HG03108 (cell line): ENCODE data around the gene CYTH1.
"Not testable (repeated sequence)": the region's sequence is repeated elsewhere in the genome, so short reads cannot be mapped to it uniquely, and the experiment has no call there.

ENCODE experiments used
- ATAC-seq: cut with Tn5 transposase; IDR thresholded peaks from one replicate; pipeline ENCODE4 v1.9.1; 2021; ENCODE audit warnings: moderate library complexity; ENCODE audit not compliant: unreplicated experiment

Gene CYTH1

GRCh38 chr17:78789663-78790181, 7.6 kb upstream of the CYTH1 start:
- ATAC-seq: no peak

GRCh38 chr17:78789149-78789662, 7.1 kb upstream of the CYTH1 start:
- no peak for ATAC-seq

GRCh38 chr17:78788451-78788850, 6.4 kb upstream of the CYTH1 start:
- no peak for ATAC-seq

GRCh38 chr17:78787444-78787843, 5.4 kb upstream of the CYTH1 start:
- ATAC-seq: no peak

- no peak for ATAC-seq
These were observed 3.6 kb upstream of the CYTH1 start for GRCh38 chr17:78785663-78786057.

- ATAC-seq: no peak
These were observed 3.1 kb upstream of the CYTH1 start for GRCh38 chr17:78785011-78785662.

- no peak for ATAC-seq
These were observed 2.3 kb upstream of the CYTH1 start for GRCh38 chr17:78784352-78784751.

- no peak for ATAC-seq
These were observed 1.7 kb upstream of the CYTH1 start for GRCh38 chr17:78783711-78784324.

- peak; percentile 8 for ATAC-seq
These were observed 775 bp downstream of the CYTH1 start for GRCh38 chr17:78781104-78781892.

GRCh38 chr17:78780335-78780734, 1.7 kb downstream of the CYTH1 start:
- no peak for ATAC-seq

GRCh38 chr17:78779850-78780249, 2.2 kb downstream of the CYTH1 start:
- no peak for ATAC-seq

GRCh38 chr17:78779286-78779651, 2.8 kb downstream of the CYTH1 start:
- not testable (repeated sequence) for ATAC-seq

GRCh38 chr17:78777881-78778280, 4.2 kb downstream of the CYTH1 start:
- ATAC-seq: no peak

GRCh38 chr17:78774956-78775571, 7.0 kb downstream of the CYTH1 start:
- peak; percentile 46 for ATAC-seq

- peak; percentile 2 for ATAC-seq
These were observed 7.6 kb downstream of the CYTH1 start for GRCh38 chr17:78774453-78774852.

- no peak for ATAC-seq
These were observed 10.2 kb downstream of the CYTH1 start for GRCh38 chr17:78771758-78772382.

- no peak for ATAC-seq
These were observed 12.8 kb downstream of the CYTH1 start for GRCh38 chr17:78769196-78769773.

GRCh38 chr17:78767806-78768205, 14.3 kb downstream of the CYTH1 start:
- no peak for ATAC-seq

- no peak for ATAC-seq
These were observed 15.3 kb downstream of the CYTH1 start for GRCh38 chr17:78766743-78767294.

- ATAC-seq: no peak
These were observed 15.8 kb downstream of the CYTH1 start for GRCh38 chr17:78766225-78766624.
